ENCODE results near the gene OBP2B. TPM values are rescaled to one million over a fixed set of nuclear protein-coding genes. Genes with fewer than 3 reads are reported as not detected.
"Not testable (repeated sequence)": the region's sequence is repeated elsewhere in the genome, so short reads cannot be mapped to it uniquely, and the experiment has no call there.

OBP2B gene
- polyA plus RNA-seq, 1 donor, result not detected

- no peak for DNase-seq
These were observed 12.2 kb upstream of the OBP2B start for GRCh38 chr9:133221177-133221809.

GRCh38 chr9:133218049-133218975, 9.3 kb upstream of the OBP2B start:
- DNase-seq, result not testable (repeated sequence)

GRCh38 chr9:133217333-133217988, 8.4 kb upstream of the OBP2B start:
- not testable (repeated sequence) for DNase-seq

DNA sequence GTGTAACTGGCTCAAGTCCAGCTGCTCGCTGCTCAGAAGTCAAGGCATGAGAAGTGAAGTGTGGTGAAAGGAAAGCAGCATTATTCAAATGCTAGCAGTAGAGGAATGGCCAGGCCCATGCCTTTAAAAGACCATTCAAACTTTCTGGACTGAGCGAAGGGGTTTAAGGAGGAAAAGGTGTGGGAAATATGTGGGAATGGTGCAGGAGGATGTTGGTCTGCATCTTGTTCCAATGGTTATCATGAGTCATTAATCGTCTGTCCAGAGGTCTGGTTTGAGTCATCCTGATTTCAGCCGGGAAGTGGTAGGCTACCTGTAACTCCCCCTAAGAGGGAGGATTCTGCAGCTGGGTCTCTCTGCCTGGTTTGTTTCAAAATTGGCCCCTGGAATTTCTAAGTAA, 5.2 kb upstream of the OBP2B start:
- DNase-seq, result not testable (repeated sequence)

DNA sequence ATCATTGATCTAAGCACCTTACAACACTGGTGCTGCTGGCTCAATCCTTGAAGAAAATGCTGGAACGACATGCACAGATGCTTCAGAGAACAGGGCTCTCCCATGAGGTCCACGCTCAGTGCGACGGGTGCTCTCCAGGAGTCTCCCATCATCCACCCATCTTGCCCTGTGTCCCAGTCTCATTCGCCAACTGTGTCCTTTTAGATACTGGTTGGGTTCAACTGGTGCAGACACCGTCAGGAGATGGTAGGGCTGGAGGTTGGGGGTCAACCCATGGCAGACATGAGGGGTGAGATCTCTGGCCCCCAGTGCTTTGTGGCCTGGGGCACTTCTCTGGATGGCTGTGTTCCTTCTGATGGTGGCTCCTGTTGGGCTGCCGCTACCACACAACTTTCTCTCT, 1.6 kb upstream of the OBP2B start:
- no peak for DNase-seq

GRCh38 chr9:133210202-133210532, 1.1 kb upstream of the OBP2B start:
- DNase-seq, result no peak

GRCh38 chr9:133209327-133210201, 514 bp upstream of the OBP2B start:
- not testable (repeated sequence) for DNase-seq

DNA sequence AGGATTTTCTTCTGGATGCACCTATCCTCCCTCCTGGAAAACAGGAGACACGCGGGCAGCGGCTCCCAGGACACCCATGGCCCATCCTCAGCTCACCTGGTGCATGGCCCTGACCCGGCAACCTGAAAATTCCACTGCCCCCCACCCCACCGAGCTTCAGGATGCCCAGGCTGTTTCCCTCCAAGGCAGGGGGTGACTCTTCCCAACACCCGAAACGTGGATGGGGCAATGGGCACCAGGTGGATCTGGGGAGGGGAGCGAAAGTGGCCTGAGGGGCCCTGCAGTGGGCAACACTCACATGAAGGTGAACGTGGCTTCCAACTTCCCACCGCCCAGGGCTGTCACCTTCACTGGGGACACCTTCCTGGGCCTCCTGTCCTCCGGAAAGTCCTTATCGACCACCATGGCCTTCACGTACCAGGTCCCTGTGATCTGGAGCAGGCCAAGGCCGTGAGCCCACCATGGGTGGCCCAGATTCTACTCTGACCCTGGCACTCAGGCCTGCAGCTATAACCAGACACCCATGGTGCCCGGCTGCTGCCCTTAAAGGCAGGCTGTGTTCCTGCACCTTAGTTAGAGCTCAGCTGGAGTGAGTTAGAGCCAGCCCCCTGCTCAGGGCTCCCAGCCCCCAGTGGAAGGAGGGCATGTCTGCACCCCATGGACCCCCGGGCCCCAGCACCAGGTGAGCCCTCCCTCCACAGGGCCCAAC, 725 bp downstream of the OBP2B start:
- DNase-seq, result not testable (repeated sequence)

- no peak for DNase-seq
These were observed 1.4 kb downstream of the OBP2B start for GRCh38 chr9:133207540-133208170.

GRCh38 chr9:133207021-133207531, 2.0 kb downstream of the OBP2B start:
- DNase-seq, result no peak

DNA sequence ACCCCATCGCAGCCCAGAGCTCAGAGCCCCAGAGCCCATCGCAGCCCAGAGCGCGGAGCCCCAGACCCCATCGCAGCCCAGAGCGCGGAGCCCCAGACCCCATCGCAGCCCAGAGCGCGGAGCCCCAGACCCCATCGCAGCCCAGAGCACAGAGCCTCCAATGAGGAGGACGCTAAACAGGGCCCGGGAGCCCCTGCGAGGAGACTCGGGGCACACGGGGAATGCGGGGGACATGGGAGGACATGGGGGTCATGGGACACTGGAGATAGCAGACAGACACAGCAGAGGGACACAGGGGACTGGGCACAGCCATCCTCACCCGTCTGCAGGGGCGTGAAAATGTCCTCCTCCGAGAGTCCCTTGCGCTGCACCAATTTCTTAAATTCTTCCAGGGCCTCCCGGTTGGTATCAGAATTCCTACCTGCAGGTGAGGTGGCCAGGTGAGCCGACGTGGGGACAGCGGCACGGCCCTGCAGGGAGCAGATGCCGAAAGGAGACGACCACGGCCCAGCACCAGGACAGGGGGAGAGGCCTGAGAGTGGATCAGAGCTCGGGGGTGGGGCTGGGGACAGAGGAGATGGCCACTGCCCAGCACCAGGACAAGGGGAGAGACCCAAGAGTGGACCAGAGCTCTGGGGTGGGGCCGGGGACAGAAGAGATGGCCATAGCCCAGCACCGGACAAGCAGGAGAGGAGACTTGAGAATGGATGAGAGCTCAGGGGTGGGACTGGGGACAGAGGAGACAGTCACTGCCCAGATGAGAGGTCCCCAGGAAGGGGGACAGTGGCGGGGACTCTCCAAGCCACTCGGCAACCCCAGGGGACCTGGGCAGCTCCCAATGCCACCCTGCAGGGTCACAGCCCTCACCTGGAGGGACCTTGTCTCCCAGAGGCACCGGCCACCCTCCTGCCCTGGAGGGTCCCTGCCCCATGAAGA, 2.8 kb downstream of the OBP2B start:
- no peak for DNase-seq

GRCh38 chr9:133205481-133205887, 3.6 kb downstream of the OBP2B start:
- DNase-seq, result not testable (repeated sequence)

- DNase-seq, result no peak
These were observed 4.1 kb downstream of the OBP2B start for GRCh38 chr9:133204993-133205336.

DNA sequence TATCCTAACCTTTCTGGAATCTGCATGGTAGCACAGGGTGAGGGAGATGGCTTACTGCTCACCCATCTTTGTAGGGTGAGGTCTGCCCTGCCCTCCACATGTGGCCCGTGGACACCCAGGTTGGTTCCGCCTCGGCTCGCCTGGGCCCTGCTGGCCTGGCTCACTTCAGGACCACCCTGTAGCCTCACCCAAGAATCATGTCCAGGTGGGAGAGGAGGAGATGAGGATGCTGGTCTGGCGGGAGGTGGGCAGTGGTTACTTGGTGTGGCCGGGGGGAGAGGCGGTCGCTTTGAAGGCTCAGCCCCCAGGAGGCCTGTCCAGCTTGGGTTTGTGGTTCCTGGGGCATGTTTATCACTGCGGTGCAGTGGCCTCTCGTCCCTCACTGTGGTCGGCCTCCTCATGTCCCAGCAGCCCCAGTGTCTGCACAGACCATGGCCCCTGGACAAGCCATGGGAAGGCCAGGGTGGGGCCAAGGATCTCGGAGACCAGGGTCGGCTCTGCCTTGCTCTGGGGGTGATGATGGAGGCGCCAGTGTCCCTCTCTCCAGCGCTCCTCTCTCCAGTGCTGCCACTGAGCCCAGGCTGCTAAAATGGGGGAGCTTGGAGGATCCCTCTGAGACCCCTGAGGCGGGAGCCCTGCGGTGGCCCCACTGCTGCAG, 4.6 kb downstream of the OBP2B start:
- DNase-seq, result no peak

DNA sequence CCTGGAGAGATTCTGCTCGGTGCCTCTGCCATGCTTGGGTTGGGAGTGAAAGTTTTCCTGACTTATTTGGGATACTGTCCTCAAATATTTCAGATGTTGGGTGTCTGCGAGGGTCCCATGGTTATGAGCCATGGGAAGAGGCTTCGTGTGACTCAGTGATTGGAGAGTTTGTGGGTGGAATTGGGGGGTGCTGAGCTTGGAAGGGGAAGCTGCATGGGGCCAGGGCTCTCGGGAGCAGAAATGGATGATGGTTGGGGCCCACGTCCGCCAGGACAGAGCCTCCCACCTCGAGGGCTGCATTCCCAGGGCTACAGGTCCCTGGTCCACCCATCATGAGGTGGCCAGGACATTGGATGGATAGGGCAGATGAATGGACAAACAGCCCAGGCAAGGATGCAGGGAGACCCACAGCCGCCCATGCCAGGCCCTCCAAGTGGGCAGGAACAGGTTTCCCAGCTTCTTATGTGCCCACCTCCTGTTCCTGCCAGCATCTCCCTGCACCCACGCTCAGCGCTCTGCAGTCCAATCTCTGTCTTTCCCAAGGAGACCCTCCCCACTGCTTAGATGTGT, 5.5 kb downstream of the OBP2B start:
- no peak for DNase-seq

GRCh38 chr9:133202688-133203453, 6.2 kb downstream of the OBP2B start:
- no peak for DNase-seq

GRCh38 chr9:133202145-133202513, 6.9 kb downstream of the OBP2B start:
- DNase-seq, result no peak

- no peak for DNase-seq
These were observed 7.5 kb downstream of the OBP2B start for GRCh38 chr9:133201424-133202144.
